Esophagus mucosa (tissue), 1 donor: ENCODE data around the gene FAR2. TPM values are rescaled to one million over a fixed set of nuclear protein-coding genes. Genes with fewer than 3 reads are reported as not detected.
"Not testable (repeated sequence)": the region's sequence is repeated elsewhere in the genome, so short reads cannot be mapped to it uniquely, and the experiment has no call there.

ENCODE experiments used
- ATAC-seq: fragments of 200-7000 bp; cut with Tn5 transposase; one replicate; pipeline ENCODE4 v1.9.1; 2020
- total RNA-seq: library from RNA; stranded (reverse); gene quantifications from one replicate; pipeline ENCODE4 v1.2.4, GENCODE V29; 2023
- donor health status: DM: yes; HTN: yes; CAD: no.

Gene FAR2
- total RNA-seq, 1 donor from 2014 or later, result 1.1 TPM

DNA sequence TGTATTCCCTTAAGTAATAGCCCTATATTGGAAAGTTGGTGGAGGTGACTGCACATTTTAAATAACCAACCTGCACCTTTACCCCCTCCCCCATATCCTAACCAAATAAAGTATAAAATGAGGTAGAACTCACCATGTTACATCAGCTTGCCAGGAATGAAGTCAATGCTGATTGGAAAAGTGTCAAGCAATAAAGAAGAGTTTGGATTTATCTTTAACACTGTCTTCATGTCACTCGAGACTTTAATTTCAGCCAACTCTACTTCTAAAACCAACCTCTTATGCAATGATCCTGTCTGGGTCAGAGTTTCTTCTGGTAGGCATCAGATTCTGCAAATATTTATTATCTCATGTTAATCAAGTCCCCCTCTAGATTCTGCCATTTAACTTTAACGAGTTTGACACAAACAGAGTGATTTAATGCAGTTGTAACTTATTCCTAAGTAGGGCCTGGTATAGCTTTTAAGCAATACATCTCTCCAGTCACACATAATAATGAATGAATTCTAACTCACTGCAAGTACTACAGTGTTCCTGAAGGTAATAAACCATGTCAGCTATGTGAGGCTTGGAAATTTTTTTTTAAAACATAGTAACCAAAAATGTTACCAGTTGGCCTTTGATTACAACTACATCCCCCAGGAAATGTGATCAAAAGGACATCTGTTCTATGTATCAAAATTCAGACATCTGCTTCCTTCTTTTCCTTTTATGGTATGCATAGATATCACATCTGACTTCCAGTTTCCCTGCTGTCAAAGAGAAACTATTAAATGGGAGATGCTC lies 133.1 kb downstream of the FAR2 start:
- ATAC-seq, result no peak

DNA sequence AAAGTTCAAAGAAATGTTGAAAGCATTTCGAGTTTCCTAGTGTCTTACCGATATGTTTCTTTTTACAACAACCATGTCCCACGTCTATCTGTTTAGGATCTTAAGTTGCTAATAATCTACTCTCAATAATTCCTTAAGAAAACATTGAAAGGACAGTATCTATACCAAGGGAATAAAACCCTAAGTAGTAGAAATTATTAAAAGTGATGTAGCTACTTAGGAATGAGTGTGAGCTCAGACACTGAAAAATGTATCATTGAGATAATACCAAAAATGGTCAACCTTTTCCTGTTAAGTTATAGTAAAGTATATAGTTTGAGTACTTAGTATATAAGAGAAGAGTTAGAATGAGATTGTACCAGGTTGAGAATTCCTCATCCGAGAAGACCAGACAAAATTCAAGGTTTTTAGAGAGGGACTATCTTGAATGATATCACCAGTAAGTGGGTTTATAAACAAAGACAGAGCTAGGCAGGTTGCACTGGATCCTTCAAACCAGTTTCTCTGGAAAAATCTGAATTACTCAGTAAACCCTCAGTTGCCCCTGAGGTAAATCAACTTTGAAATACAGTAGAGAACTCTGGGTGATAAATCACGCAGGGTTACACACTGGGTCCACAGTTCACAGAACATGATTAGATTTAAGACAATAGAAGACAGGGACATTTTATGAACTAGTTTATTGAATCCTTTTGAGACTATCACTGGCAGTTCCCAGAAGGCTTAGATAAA lies 135.1 kb downstream of the FAR2 start:
- no peak for ATAC-seq

DNA sequence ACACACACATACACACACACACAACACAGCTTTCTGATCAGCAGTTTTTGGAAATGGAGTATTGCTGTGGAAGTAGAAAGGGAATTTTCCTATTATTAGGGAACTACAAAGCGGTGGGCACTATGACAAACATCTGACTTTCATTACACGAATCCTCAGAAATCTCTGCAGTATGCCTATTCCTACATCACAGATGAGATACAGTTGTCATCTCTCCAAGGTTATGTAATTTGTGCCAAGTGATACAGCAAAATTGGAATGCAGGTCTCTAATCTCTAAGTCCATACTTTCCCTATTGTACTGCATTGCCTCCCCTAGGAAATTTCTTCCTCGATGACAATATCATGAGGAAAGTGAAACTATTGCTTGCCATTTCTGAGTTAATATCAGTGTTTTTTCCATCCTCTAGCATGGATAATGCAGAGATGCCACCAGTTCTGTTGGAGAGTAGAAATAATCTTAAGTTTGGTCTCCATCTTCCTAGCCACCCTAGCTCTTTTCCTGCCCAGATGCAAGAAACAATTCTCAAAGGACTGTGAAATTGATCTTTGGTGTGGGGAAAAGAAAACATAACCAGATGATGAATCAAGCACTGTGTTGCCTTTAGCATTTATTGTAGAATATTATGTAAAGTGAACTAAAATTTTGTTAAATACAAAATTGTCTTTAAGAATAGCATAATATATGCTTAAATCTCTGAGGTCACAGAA lies 137.2 kb downstream of the FAR2 start:
- ATAC-seq, result no peak

DNA sequence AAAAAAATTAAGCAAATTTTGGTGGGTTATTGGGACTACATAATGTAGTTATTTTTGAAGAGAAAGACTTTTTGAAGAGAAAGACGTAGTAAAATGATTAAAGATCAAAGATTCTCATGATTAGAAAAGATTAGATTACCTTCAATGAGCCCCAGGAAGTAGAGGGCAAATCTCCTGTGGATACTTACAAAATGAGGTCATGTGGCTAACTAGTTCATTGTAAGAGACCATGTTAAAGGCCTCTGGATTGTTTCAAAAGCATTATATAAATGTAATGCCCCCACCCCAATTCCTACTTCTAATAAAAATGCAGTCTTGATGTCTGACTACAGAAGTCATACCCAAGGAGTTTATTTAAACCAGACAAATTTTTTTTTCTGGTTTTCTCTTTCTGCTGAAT lies 138.5 kb downstream of the FAR2 start:
- no peak for ATAC-seq

DNA sequence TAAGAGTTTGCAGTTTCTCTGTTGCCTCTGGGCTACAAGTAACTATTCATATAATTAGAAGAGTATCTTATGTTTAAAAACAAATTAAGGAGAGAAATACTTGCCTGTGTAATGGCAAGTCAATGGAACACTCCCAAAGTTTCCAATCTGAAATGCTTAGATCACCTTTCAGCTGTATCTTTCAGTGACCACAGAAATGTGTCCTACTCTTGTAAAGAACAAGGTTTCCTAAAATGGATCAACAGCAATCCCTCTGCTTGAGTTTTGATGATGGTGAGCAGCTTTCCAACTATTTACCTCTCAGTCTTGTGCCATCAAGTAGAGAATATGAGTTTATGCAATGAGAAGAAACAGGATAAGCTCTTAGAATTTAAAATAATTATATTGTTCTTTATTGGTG lies 139.0 kb downstream of the FAR2 start:
- no peak for ATAC-seq

DNA sequence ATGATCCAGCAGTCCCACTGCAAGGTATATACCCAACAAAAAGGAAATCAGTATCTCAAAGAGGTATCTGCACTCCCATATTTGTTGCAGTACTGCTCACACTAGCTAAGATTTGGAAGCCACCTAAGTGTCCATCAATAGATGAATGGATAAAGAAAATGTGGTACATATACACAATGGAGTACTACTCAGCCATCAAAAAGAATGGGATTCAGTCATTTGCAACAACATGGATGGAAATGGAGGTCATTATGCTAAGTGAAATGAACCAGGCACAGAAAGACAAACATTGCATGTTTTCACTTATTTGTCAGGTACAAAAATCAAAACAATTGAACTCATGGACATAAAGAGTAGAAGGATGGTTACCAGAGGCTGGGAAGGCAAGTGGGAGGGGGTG lies 141.4 kb downstream of the FAR2 start:
- not testable (repeated sequence) for ATAC-seq

DNA sequence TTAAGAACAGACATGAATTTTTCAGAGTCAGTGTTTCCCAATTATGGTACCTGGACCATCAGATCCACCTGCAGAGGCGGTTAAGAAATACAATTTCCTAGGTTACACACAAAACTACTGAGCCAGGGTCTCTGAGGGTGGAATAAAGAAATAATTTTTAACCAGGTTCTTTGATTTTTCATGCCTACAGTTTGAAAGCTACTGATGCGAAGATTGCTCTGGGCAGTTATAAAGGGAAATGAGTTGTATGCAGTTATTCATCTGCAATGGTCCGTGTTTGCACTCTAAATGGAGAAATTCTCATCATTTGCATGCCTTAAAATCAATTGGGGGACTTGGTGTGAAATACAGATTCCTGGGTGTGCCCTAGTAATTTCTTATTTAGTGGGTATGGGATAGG lies 142.1 kb downstream of the FAR2 start:
- ATAC-seq, result no peak

DNA sequence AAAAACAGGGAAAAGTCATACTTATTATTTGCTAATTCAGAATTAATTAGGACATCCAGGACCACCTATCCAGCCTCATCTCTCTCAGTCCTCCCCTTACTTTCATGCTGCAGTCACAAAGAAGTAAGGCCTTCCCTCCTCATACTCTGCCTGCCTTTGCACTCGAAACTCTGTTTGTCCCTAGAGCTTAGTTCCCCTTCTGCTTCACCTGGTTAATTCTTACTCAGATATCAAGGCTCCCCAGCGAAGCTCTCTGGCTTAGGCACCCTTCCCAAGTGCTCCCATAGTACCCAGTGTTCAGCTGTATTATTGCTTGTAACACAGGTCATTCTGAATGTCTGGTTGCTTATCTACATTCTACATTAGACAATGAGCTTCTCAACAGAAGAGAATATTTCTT lies 150.6 kb downstream of the FAR2 start:
- no peak for ATAC-seq

DNA sequence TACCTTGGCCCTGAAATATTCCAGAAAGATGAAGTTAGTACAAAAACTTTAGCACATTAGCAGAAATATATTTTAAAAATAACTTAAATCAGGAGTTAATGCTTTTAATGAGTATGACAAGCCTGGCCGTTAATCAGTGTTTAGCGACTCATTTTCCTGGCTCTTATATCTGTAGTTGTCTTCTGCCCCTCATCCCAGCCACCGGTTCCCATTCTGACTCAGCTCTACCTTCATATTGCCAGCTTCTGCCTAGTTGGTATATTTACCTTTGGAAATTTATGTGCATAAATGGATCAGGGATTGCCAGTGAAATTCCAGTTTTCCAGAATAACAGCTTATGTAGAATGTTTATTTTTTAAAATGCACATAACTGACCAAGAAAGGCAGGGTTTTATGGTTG lies 152.0 kb downstream of the FAR2 start:
- no peak for ATAC-seq

DNA sequence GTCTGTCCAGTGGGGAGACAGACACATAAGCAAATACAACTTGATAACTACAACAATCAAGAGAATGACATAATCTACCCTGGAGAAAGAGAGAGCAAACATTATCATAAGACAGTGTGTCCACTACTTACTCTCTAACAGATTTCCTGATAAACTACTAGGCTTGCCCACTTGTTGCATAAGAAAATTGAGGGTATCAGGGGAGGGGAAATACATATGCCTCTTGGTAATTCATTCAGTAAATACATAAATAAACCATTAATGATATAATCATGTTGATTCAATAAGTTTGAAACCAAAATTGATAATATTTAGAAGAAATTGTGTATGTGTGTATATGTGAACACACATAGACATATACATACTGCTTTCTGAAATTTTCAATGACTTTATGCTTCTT lies 155.3 kb downstream of the FAR2 start:
- ATAC-seq, result no peak

DNA sequence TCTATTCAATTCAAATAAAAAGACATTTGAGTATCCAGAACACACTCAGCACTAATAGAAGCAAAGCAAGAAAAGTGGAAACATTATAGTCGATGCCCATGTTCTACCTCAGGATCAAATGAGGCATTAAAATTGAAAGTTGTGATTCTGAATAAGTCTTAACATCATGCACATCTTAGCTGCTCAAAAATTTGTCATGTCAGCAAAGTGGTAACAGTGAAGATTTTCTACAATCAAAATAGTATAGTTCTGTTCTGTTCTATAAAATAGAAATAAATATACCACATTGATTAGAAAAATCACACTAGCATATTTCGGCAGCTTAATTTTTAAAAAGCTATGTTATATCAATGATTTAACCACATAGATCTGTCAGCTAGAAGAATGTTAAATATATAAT lies 157.2 kb downstream of the FAR2 start:
- no peak for ATAC-seq

DNA sequence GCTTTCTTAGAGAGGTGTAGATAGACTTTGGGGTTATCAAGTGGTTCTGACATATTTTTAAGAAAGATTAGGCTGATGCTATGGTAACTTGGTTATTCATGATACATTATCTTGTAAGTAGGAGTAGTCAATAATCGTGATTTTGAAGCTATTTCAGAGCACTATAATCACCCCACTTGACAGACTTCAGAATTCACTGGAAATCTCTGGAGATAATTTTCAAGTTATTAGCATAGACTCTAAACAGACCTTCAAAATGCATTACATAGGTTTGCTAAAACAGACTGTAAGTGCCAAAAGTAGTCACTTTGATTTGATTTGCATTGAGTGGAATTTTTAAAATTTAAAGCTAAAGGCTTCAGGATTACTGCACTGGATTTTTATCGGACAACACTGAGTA lies 157.6 kb downstream of the FAR2 start:
- no peak for ATAC-seq

DNA sequence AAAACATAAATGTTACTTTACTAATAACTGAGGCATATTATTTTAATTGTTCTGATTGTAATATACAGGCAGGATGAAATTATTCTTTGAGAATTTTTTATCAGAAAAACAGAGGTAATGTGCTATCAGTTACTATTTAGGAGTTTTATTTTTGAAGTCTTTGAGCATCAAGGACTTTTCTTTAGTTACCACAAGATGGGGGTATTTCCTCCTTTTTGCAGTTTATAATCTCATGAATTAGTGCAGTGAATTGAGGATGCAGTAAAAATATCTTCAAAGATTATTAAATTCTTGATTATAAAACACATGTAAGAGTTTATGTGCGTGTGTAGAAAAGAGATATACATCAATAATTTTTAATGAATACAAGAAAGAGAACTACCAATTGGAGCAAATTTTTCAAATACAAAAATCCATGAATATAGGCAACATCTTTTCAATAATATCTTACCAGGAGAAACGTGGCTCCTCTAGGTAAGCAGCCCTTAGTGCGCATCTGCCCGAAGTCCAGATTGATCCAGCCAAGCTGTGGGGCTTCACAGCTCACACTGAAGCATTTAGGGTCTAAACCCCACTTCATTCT lies 160.3 kb downstream of the FAR2 start:
- ATAC-seq, result no peak

DNA sequence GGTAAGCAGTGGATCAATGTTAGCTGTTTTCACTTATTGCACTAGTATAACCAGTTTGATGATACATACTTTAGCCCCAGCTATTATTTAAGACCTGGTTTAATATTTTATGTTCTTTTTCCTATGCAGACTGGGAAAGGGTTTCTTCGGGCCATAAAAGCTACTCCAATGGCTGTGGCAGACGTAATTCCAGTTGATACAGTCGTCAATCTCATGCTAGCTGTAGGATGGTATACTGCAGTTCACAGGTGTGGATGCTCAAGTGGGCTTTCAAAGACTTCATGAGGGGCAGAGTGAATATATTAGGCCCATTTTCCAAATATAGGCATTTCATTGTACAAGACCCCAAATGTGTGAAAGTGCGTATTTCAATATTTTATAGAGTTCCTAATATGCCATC lies 161.8 kb downstream of the FAR2 start:
- no peak for ATAC-seq

DNA sequence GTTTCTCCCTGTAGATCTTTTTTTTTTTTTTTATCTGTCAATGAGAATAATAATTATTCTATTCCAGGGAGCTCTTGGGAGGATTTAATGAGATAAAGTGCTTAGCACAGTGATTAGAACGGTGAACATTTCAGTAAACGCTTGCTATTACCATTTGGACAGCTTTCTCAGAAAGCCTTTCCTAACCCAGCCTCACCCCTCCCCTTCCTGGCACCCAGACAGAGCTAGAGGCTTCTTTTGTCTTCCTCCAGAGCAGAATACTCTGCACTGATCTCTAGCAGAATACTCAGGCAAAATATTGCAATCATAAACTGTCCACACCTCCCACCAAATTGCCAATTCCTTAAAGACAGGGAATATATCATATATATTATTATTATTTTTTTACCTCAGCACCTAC lies 165.3 kb downstream of the FAR2 start:
- no peak for ATAC-seq

DNA sequence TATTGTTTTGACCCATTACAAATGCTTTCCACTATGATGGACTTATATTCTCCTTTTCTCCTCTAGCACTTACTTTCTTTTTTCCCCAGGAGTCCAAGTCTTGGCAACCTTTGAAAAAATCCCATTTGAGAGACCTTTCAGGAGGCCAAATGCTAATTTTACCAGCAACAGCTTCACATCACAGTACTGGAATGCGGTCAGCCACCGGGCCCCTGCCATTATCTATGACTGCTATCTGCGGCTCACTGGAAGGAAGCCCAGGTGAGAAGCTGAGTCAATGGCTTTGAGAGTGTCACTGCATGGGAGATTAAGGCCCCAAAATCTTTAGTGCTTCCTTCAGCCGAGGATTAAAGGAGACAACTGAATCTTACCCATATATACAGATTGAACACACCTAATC lies 167.7 kb downstream of the FAR2 start:
- ATAC-seq, result no peak

DNA sequence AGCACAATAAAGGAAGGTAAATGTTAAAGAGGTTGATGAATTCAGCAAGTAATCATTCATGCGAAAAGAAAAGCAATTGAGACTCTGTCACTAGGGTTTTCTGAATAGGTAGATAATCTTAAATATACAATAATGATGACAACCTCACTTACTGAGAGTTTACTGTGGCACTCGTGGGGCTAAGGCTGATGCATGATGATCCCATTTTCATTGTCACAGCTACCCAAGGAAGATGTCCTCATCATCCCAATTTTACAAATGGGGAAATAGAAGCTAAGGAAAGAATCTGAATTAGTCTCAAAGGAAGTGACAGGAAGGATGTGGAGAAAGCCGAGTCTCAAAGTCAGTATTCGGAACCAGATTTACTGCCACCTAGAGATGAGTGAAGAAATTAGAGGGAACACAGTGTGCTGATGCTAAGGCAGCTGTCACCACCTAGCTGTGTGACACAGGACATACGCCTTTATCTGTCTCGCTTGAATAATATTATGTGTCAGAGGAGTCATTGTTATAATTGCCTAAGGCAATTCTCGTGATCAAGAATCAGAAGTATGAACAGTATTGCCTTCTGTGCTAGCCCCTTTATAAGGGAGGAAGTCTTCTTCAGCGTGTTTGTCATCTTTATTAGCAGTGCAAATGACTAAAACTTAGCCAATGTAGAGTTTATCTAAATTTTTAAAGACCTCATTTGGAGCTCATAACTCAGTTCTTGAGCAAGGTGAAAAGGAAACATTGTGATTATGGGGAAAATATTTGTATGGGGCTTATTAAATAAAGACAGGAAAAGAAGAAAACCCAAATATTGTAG lies 168.7 kb downstream of the FAR2 start:
- ATAC-seq, result peak; percentile 98

DNA sequence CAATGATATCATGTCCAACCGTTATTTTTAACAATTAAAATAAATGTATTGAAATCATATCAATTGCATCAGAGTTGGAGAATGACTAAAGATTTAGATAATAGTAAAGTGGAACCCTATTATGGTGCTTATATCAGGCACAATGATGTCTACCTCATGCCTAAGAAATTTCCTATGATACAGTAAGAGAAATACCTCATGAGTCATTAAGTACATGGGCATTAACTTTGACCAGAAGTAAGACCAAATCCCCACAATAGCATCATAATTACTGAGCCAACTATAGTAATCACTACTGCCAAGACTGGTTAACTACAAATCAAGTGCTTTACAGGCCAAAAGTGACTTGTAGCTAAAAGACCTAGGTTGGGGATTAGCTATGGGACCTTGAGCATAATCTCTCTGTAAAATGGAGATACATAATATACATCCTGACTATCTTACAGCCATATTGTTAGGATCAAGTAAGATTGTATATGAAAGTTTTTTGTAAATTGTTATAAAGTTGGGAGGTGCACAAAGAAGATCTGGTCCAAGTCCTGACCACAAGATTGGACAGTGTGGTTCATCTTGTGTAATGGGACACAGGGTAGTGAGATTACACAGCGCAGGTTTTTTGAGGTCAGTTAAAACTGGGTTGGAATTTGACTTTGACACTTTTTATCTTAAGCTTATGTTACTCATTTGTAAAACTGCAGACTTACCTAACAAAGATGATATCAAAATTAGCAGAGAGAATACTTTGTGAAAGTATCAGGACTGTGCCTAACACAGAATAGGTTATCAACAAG lies 171.4 kb downstream of the FAR2 start:
- ATAC-seq, result peak; percentile 64

DNA sequence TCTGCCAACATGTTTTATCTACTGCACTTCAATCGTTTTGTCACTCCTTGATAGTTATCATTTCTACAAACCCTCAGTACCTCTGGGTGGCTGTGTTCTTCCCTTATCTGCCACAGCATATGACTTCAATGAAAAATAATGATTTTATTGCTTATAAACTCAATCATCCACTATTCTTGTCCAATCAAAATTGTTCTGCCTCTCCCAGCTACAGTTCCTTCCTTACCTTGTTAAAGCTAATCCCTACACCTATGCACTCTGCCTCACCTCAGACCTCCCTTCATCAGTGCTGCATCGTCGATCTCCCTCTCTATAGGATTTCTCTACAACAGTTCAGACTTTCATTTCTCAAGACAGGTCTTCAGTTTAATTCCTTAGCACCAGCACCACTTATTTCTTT lies 173.1 kb downstream of the FAR2 start:
- ATAC-seq, result no peak

DNA sequence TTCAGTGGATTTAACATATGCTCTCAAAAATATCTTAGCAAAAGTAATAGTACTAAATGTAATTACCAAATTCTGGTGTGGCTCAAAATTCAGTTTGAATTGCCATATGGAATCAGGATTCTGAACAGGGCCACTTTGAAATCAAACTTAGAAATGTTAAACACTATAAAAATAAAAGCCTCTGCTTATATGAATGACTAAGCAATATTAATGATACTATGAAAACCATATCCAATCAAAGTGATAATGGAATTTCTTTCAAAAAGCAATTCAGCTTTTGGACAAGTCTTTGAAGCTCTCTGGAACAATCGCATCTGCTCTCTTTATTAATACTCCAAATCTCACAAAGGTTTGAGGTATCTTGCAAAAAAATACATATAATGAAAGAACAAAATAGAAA lies 180.3 kb downstream of the FAR2 start:
- no peak for ATAC-seq

DNA sequence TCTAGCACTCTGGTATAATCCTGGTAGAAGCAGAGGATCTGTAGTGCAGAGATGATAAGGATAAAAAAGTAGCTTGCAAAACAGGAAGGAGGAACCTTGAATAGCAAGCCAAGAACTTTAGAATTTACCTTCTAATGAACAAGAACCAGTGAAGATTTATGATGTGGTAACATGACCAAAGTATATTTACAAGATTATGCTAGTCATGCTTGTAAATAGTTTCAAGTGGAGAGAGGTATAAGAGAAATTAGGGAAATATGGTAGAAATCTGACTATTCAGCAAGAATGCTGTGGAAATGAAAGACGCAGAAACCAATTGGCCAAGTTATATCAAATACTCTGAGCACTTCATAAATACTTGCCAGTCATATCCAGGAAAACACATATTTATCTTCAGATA lies 184.1 kb downstream of the FAR2 start:
- ATAC-seq, result no peak

DNA sequence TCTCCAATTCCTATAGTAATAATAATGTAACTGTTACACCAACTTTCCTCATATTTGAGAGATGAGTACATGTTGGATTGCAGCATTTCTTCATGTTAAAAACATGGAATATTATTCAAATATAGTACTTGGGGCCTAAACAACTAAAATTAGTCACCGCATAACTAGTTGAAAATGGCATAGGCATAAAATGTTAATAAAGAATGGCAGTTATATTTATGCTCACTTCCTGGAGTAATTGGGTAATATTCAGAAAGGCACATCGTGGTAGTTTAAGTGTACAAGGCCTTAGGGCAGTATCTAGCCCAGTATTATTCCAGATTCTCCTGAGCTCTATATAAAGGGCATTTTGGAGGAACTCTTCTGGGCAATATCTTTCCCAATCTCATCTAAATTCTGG lies 185.9 kb downstream of the FAR2 start:
- ATAC-seq, result no peak
